ENCODE results near the gene PPP2R5A.
"Not testable (repeated sequence)": the region's sequence is repeated elsewhere in the genome, so short reads cannot be mapped to it uniquely, and the experiment has no call there.

Gene PPP2R5A

GRCh38 chr1:212267017-212267416 lies 18.2 kb upstream of the PPP2R5A start:
- in situ Hi-C loops (cut with MboI; ENCODE audit: low sequenced_read_pairs) = no loop called here

- in situ Hi-C loops (cut with MboI; ENCODE audit: low sequenced_read_pairs) = no loop called here
These were observed 17.8 kb upstream of the PPP2R5A start for GRCh38 chr1:212267460-212267859.

- in situ Hi-C loops (cut with MboI; ENCODE audit: low sequenced_read_pairs) = no loop called here
These were observed 15.9 kb upstream of the PPP2R5A start for GRCh38 chr1:212269306-212269705.

- in situ Hi-C loops (cut with MboI; ENCODE audit: low sequenced_read_pairs) = no loop called here
These were observed 14.6 kb upstream of the PPP2R5A start for GRCh38 chr1:212270564-212270963.

- in situ Hi-C loops (cut with MboI; ENCODE audit: low sequenced_read_pairs) = no loop called here
These were observed 14.0 kb upstream of the PPP2R5A start for GRCh38 chr1:212271234-212271633.

- in situ Hi-C loops (cut with MboI; ENCODE audit: low sequenced_read_pairs) = no loop called here
These were observed 13.3 kb upstream of the PPP2R5A start for GRCh38 chr1:212271823-212272485.

GRCh38 chr1:212281590-212281989 lies 3.6 kb upstream of the PPP2R5A start:
- in situ Hi-C loops (cut with MboI; ENCODE audit: low sequenced_read_pairs) = no loop called here

- in situ Hi-C loops (cut with MboI; ENCODE audit: low sequenced_read_pairs) = no loop called here
These were observed 1.5 kb upstream of the PPP2R5A start for GRCh38 chr1:212283741-212284140.

GRCh38 chr1:212284332-212284743 lies 872 bp upstream of the PPP2R5A start:
- in situ Hi-C loops (cut with MboI; ENCODE audit: low sequenced_read_pairs) = no loop called here

GRCh38 chr1:212285685-212286555 lies 710 bp downstream of the PPP2R5A start:
- in situ Hi-C loops (cut with MboI; ENCODE audit: low sequenced_read_pairs) = no loop called here

GRCh38 chr1:212286556-212287131 lies 1.4 kb downstream of the PPP2R5A start:
- in situ Hi-C loops (cut with MboI; ENCODE audit: low sequenced_read_pairs) = no loop called here

GRCh38 chr1:212287261-212287895 lies 2.2 kb downstream of the PPP2R5A start:
- in situ Hi-C loops (cut with MboI; ENCODE audit: low sequenced_read_pairs) = no loop called here

GRCh38 chr1:212287995-212288394 lies 2.8 kb downstream of the PPP2R5A start:
- in situ Hi-C loops (cut with MboI; ENCODE audit: low sequenced_read_pairs) = not testable (repeated sequence)

- in situ Hi-C loops (cut with MboI; ENCODE audit: low sequenced_read_pairs) = no loop called here
These were observed 3.4 kb downstream of the PPP2R5A start for GRCh38 chr1:212288615-212289014.

- in situ Hi-C loops (cut with MboI; ENCODE audit: low sequenced_read_pairs) = loop anchor here (10.0 kb wide), 1 partner anchor 215 kb away; no protein-coding TSS in a partner anchor
These were observed 4.3 kb downstream of the PPP2R5A start for GRCh38 chr1:212289262-212290077.

- in situ Hi-C loops (cut with MboI; ENCODE audit: low sequenced_read_pairs) = loop anchor here (10.0 kb wide), 1 partner anchor 216 kb away; no protein-coding TSS in a partner anchor
These were observed 5.4 kb downstream of the PPP2R5A start for GRCh38 chr1:212290608-212291007.

GRCh38 chr1:212291505-212292134 lies 6.4 kb downstream of the PPP2R5A start:
- in situ Hi-C loops (cut with MboI; ENCODE audit: low sequenced_read_pairs) = loop anchor here (10.0 kb wide), 1 partner anchor 217 kb away; no protein-coding TSS in a partner anchor

GRCh38 chr1:212292250-212293105 lies 7.3 kb downstream of the PPP2R5A start:
- in situ Hi-C loops (cut with MboI; ENCODE audit: low sequenced_read_pairs) = loop anchor here (10.0 kb wide), 1 partner anchor 218 kb away; no protein-coding TSS in a partner anchor

GRCh38 chr1:212293579-212293978 lies 8.4 kb downstream of the PPP2R5A start:
- in situ Hi-C loops (cut with MboI; ENCODE audit: low sequenced_read_pairs) = loop anchor here (10.0 kb wide), 1 partner anchor 219 kb away; no protein-coding TSS in a partner anchor
